Testis (tissue), 2 donors: Measurements from ENCODE around the gene SLC19A1.

ENCODE experiments used
- CTCF ChIP-seq, 3 experiments: fragments of 450-650 bp in 2 of 3; fragments of 200-600 bp in 1 of 3; sonication (generic) in 1 of 3; IDR thresholded peaks; one replicate each; pipeline ENCODE4 v1.5.1; 2016 to 2019; ENCODE audit warnings: antibody characterized with exemption in 3 of 3, mild to moderate bottlenecking in 2 of 3, moderate library complexity in 1 of 3
- POLR2A ChIP-seq: fragments of 450-650 bp; IDR thresholded peaks from one replicate; pipeline ENCODE4 v1.6.1; 2017; ENCODE audit warnings: antibody characterized with exemption, mild to moderate bottlenecking, moderate library complexity

- TF ChIP-seq POLR2A (no peak), CTCF (IDR thresholded peaks at IDR 0.05) (no peak)
Measured at GRCh38 chr21:45536301-45537081, 5.7 kb downstream of the SLC19A1 start.
